HG03139 (cell line): ENCODE data around the gene TRPM2.

Experiments
- ATAC-seq: cut with Tn5 transposase; IDR thresholded peaks from one replicate; pipeline ENCODE4 v1.9.1; 2021; ENCODE audit not compliant: unreplicated experiment

The TRPM2 gene

DNA sequence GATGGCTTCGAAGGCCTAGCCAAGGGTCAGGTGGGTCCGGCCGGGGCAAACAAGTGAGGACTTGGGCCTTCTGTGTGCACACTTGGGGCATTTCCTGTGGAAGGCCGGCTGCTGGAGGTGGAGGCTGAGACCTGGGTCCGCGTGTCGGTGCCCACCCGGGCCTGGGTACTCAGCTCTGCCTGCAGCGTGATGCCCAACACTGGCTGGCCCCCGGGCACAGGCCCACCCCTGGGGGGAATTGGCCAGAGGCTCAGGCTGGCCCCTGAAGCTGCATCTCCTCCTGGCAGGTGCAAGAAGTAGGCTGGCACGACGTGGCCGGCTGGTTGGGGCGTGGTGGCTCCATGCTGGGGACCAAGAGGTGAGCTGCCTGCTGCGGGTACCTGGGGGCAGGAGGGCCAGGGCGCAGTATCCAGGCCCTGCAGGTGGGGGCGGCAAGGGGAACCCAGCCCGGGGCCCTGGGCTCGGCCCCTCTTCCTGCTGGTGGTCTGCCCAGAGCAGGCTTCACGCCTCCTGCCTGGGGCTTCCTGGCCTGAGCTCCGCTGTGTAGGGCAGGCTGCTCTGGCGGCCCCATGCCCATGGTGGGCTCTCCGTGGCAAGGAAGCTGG lies 31.5 kb upstream of the TRPM2 start:
- no peak for ATAC-seq

- ATAC-seq: no peak
These were observed 30.6 kb upstream of the TRPM2 start for GRCh38 chr21:44322621-44323325.

DNA sequence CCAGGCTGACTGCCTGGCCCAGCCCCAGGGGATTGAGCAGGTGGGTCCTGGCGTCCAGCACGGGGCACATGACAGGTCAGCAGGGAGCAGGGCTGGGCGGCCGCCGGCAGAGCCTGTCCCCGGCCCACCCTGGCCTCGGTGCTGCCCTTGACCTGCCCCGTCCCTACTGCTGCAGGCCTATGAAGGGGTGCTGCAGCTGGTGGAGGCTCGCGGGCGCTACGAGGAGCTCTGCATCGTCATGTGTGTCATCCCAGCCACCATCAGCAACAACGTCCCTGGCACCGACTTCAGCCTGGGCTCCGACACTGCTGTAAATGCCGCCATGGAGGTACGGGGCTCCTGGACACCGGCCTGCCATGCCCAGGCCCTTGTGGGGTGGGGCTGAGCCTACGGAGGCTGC lies 29.8 kb upstream of the TRPM2 start:
- ATAC-seq: no peak

DNA sequence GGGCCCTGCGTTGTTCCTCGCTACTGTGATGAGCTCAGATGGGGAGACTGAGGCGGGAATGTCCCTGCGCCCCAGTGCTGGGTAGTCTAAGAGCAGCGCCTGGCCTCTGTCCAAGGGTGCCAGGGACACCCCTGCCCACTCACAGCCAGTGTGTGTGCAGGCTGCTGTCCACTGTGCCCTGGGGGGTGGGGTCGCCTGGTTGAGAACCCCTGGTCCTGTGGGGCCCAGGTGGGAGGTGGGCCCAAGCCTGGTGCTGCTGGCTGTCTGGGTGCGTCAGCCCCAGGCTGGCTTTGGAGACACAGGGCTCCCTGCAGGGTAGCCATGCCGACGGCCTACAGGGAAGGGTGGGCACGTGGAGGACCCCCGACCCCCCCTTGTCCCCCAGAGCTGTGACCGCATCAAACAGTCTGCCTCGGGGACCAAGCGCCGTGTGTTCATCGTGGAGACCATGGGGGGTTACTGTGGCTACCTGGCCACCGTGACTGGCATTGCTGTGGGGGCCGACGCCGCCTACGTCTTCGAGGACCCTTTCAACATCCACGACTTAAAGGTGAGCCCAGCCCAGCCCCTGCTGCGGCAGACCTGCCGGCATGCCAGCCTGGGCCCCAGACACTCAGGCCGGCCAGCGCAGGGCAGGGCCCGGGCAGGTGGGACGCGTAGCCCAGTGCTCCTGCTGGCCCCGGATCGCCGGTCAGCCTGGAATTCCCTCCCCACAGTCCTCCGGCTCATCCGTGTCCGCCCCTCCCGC lies 29.1 kb upstream of the TRPM2 start:
- ATAC-seq: no peak

DNA sequence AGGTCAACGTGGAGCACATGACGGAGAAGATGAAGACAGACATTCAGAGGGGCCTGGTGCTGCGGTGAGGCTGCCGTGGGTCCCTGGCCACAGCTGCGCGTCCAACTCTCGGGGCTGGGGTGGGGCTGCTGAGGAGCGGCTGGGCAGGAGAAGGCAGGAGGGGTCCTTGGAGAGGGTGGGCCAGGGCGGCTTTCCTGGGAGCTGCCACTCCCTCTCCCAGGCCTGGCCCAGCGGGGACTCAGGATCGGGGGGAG lies 28.6 kb upstream of the TRPM2 start:
- no peak for ATAC-seq

DNA sequence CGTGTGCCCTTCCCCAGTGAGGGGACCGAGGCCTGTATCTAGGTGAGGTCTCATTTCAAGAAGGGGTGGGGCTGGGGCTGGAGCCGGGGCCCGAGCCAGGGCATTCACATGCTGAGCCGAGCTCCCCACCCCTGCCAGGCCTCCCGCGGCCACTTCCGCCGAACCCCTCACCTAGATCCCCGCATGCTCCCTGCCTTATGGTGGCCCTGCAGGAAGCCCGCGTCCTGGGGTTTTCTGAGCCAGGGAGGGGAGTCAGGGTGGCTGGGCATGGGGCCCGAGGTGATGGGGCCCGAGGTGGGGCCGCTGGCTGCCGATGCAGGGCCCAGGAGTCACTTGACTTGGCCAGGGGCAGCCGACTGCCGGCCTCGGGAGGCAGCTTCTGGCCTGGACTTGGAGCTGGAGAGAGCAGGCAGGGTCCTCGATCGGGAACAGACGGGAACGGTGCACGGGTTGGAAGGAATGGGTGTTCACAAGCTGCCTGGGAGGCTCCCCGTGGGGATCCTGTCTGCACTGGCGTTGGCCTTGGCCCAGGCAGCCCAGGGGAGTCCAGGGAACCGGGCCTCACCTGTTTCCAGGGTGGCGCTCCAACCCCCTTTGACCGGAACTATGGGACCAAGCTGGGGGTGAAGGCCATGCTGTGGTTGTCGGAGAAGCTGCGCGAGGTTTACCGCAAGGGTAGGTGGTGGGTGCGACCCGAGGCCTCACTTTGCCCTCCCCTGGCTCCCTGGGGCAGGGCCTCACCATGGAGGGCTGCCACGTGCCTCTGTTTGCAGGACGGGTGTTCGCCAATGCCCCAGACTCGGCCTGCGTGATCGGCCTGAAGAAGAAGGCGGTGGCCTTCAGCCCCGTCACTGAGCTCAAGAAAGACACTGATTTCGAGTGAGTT lies 27.8 kb upstream of the TRPM2 start:
- no peak for ATAC-seq

DNA sequence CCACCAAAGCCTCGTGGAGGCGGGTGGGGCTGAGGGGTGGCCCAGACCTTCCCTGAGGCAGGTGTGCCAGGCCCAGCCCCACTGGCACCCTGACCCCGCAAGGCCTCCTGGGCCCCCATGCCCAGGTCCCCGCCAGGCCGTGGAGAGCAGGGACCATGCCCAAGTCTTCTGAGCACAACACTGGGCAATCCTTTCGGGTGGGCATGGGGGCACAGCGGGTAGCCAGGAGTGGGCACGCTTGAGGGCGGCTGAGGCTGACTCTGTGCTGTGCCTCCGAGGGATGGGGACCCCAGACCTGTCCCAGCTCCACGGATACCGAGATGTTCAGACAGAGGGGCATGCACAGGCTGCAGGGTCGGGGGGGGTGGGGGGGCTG lies 27.2 kb upstream of the TRPM2 start:
- no peak for ATAC-seq

GRCh38 chr21:44326716-44327602 lies 26.5 kb upstream of the TRPM2 start:
- no peak for ATAC-seq

- no peak for ATAC-seq
These were observed 25.8 kb upstream of the TRPM2 start for GRCh38 chr21:44327603-44327974.

DNA sequence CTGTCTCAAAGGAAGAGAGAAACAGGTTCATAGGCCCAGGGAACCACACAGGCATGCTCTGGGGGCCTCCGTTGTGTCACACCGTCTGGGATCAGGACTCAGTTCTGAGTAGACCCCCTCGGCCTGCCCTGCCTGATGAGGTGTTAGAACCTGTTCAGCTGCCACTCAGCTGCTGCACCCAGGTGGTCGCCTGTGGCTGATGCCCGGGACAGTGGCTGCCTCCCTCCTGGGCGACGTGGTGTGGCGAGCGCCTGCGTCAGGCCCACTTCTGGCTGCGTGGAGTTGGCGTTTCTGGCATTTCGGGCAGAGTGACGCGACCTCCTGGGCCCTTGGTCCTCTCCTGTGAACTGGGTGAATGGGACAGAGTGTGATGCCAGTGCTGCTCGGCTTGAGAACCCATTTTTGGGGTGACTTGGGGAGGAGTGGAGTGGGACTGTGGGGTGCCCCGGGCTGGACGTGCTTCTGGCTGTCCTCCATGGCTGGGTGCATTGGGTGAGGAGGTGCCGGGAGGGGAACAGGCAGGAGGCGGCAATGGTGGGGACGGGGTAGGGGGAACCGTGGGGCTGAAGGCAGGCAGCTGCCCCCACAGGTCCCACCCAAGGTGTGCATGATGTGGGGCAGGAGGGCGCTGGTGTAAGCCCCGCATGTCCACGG lies 25.1 kb upstream of the TRPM2 start:
- ATAC-seq: no peak

- ATAC-seq: no peak
These were observed 24.1 kb upstream of the TRPM2 start for GRCh38 chr21:44329086-44329889.

GRCh38 chr21:44329971-44330681 lies 23.3 kb upstream of the TRPM2 start:
- ATAC-seq: no peak

DNA sequence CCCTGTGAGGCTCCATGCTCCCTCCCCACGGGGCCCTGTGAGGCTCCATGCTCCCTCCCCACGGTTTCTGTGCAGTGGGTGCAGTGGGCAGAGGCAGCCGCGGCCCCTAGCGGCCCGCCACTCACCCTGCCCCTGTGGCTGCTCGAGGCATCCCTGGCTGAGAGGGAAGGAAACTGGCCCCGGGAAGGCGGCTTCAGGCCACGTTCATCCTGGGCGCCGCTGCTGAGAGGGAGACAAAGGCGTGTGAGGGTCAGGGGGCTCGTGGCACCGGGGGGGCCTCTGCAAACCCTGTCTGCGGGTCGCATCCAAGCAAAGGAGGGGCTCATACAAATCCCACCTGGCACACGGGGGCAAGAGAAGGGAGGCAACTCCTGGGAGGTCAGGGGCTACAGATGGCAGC lies 22.7 kb upstream of the TRPM2 start:
- no peak for ATAC-seq

DNA sequence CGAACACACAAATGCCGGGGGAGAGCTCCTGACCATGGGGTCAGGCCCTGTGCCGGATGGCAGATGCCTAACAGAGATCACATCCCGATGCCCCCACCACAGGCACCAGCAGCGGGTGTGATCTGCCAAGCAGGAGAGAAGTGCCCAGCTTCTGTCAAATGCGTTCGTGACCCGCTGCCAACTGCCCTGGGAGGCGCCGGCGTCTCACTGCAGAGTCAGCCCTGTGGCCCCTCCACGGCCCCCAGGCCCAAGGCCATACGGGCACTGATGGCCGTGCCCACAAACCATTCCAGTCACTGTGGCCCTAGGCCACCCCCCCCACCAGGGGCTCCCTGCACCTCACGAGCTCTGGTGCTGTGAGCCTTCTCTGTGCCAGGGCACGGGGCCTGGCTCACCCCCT lies 22.2 kb upstream of the TRPM2 start:
- ATAC-seq: no peak

DNA sequence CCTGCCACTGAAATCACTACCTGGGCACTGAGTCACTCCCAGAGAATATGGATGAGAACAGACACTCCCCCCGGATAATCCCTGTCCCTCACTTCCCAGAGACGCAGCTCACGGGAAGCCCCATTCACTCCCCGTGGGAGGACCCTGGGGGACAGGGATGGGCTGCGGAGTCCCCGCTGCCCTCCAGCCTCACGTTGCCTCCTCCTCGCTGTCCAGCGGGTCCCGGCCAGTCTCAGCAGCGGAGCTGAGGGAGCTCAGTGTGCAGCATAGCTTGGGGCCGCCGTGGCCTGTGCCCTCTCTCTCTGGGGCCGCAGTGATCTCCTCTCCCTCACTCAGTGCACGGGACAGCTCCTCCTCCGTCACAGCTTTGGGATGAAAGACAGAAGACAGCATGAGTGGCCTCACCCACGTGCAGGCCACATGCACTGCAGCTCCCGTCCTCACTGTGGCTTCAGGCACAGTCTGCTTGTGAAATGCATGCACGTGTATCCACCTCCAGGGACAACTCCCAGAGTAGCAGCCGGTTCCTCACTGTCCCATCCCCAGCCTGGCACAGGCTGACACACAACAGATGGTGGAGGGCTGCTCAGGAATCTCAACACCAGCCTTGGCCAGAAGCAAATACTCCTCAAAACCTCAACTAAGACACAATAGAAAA lies 21.6 kb upstream of the TRPM2 start:
- ATAC-seq: no peak

DNA sequence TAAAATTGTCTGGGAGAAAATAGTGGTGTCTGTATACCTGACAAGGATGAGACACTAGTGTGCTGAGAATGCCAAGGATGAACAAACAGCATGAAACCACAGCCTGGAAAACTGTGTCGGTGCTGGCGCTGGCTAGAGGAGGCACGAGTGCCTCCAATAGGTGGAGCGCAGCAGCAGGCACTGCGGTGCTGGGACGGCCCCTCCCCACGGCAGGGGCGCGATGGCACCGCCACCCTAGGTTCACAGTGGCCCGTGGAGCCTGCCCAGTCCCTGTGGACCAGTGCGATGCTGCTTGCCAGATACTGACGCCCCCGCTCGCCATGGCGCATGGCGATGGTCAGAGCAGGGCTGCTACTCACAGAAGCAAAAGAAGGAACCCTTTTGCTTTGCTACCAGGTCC lies 21.0 kb upstream of the TRPM2 start:
- ATAC-seq: no peak

- ATAC-seq: no peak
These were observed 20.5 kb upstream of the TRPM2 start for GRCh38 chr21:44332965-44333364.
